A549 (cell line): Measurements from ENCODE around the gene VLDLR. TPM values are rescaled to one million over a fixed set of nuclear protein-coding genes. Genes with fewer than 3 reads are reported as not detected.

Source experiments
- ATAC-seq, 2 experiments: fragments of 200-7000 bp in 1 of 2; fragments of >200 bp in 1 of 2; cut with Nextera tagmentation in 1 of 2; cut with Tn5 transposase in 1 of 2; 3 replicates each; pipeline versions ENCODE4 v1.8.0 to v1.9.1; 2018 to 2020; ENCODE audit warnings: mild to moderate bottlenecking in 1 of 2, moderate library complexity in 1 of 2
- CTCF ChIA-PET: fragments of 300-600 bp; sonication (Branson Sonifier 250); formaldehyde crosslinking; extraction: SDS; loops from one replicate; lab custom pipeline; 2021; ENCODE audit warnings: antibody characterized with exemption, inconsistent platforms; lab: Yijun Ruan, JAX
- POLR2A ChIA-PET: fragments of 350-600 bp; formaldehyde crosslinking; extraction: SDS; loops from one replicate; lab custom pipeline; 2021; ENCODE audit warnings: antibody characterized with exemption, inconsistent platforms; lab: Yijun Ruan, JAX
- DNase-seq, 2 experiments: peaks; one replicate each; pipeline versions ENCODE4 v3.0.0 to v3.0.0-alpha.2; 2011 to 2016; ENCODE audit warnings: low read depth in 1 of 2, low spot score in 1 of 2
- FAIRE-seq: peaks from 2 replicates; lab custom pipeline; 2011; peaks lifted over from hg19 to GRCh38; lab: Jason Lieb, UNC
- H3K27ac ChIP-seq, 2 experiments: fragments of >200 bp; sonication (Bioruptor Twin); formaldehyde crosslinking; 3 replicates each; pipeline ENCODE4 v1.5.1; 2016 to 2017
- H3K4me1 ChIP-seq: fragments of >200 bp; sonication (Bioruptor Twin); formaldehyde crosslinking; 3 replicates; pipeline ENCODE4 v1.6.1; 2016
- H3K4me2 ChIP-seq: fragments of >200 bp; sonication (Bioruptor Twin); formaldehyde crosslinking; 3 replicates; pipeline ENCODE4 v1.6.1; 2016
- H3K4me3 ChIP-seq: fragments of >200 bp; sonication (Bioruptor Twin); formaldehyde crosslinking; 3 replicates; pipeline ENCODE4 v1.5.1; 2016
- H3K9me3 ChIP-seq: fragments of >200 bp; sonication (Bioruptor Twin); formaldehyde crosslinking; 3 replicates; pipeline ENCODE4 v1.6.1; 2016
- ATOH8 ChIP-seq: fragments of 250-450 bp; sonication (Bioruptor Pico); IDR thresholded peaks from 2 replicates; pipeline ENCODE4 v1.5.0; 2020; ENCODE audit warnings: low read depth, mild to moderate bottlenecking, moderate library complexity
- CHD4 ChIP-seq: fragments of 200-600 bp; sonication (generic); IDR thresholded peaks from 2 replicates; pipeline ENCODE4 v1.6.1; 2016; ENCODE audit warnings: antibody characterized with exemption, mild to moderate bottlenecking, borderline replicate concordance
- EHMT2 ChIP-seq: fragments of 200-600 bp; sonication (generic); IDR thresholded peaks from 2 replicates; pipeline ENCODE4 v1.6.1; 2016; ENCODE audit warnings: antibody characterized with exemption, low read depth, mild to moderate bottlenecking, moderate library complexity
- ESRRA ChIP-seq: fragments of 150-350 bp; IDR thresholded peaks from 2 replicates; pipeline ENCODE4 v1.6.1; 2014; ENCODE audit warnings: mild to moderate bottlenecking, low read length, borderline replicate concordance
- GATA3 ChIP-seq: IDR thresholded peaks from 2 replicates; pipeline ENCODE4 v1.6.1; 2012; ENCODE audit warnings: borderline replicate concordance
- HES2 ChIP-seq: fragments of >200 bp; sonication (Bioruptor Twin); formaldehyde crosslinking; IDR thresholded peaks from 2 replicates; pipeline ENCODE4 v1.6.1; 2016
- HEYL ChIP-seq: fragments of 250-450 bp; sonication (Bioruptor Pico); IDR thresholded peaks from 2 replicates; pipeline ENCODE4 v1.8.0; 2021; ENCODE audit warnings: mild to moderate bottlenecking, moderate library complexity
- KDM1A ChIP-seq: fragments of 200-600 bp; sonication (generic); IDR thresholded peaks from 2 replicates; pipeline ENCODE4 v1.6.1; 2016; ENCODE audit warnings: low read depth, mild to moderate bottlenecking
- MAFK ChIP-seq: fragments of 450-650 bp; IDR thresholded peaks from 2 replicates; pipeline ENCODE4 v1.6.1; 2014; ENCODE audit not compliant: partially characterized antibody
- MAZ ChIP-seq: fragments of 150-350 bp; IDR thresholded peaks from 2 replicates; pipeline ENCODE4 v1.6.1; 2014; ENCODE audit warnings: antibody characterized with exemption, low read depth, low read length, borderline replicate concordance
- MYC ChIP-seq: IDR thresholded peaks from 2 replicates; pipeline ENCODE4 v1.6.1; 2012; ENCODE audit warnings: mild to moderate bottlenecking, inconsistent platforms, low read length, improper control_type of control experiment, borderline replicate concordance
- NFE2L2 ChIP-seq: fragments of 150-350 bp; conservative IDR thresholded peaks from 2 replicates; pipeline ENCODE4 v1.6.1; 2014; ENCODE audit warnings: low read length
- RAD21 ChIP-seq, 2 experiments: fragments of >200 bp in 1 of 2; sonication (Bioruptor Twin) in 1 of 2; formaldehyde crosslinking in 1 of 2; IDR thresholded peaks in 1 of 2; conservative IDR thresholded peaks in 1 of 2; 2 replicates in 1 of 2; 3 replicates in 1 of 2; pipeline ENCODE4 v1.6.1; 2012 to 2018; ENCODE audit warnings: inconsistent platforms in 1 of 2
- RCOR1 ChIP-seq: fragments of 150-350 bp; IDR thresholded peaks from 2 replicates; pipeline ENCODE4 v1.6.1; 2014; ENCODE audit warnings: antibody characterized with exemption, low read length, low read depth
- SREBF2 ChIP-seq: fragments of 450-650 bp; IDR thresholded peaks from 2 replicates; pipeline ENCODE4 v1.6.1; 2014; ENCODE audit warnings: mild to moderate bottlenecking, moderate library complexity
- USF2 ChIP-seq: fragments of 450-650 bp; IDR thresholded peaks from 2 replicates; pipeline ENCODE4 v1.6.1; 2014; ENCODE audit warnings: antibody characterized with exemption
- ZFP36 ChIP-seq: fragments of 450-650 bp; IDR thresholded peaks from 2 replicates; pipeline ENCODE4 v1.6.1; 2014; ENCODE audit warnings: borderline replicate concordance; ENCODE audit not compliant: partially characterized antibody
- ZNF302 ChIP-seq: fragments of 250-450 bp; sonication (Bioruptor Pico); IDR thresholded peaks from 2 replicates; pipeline ENCODE4 v1.9.0; 2021; ENCODE audit warnings: inconsistent platforms, mild to moderate bottlenecking, moderate library complexity
- WGBS: methylation state at CpG from one replicate; pipeline ENCODE4 v1.1.6; 2017; ENCODE audit errors: missing lambda C conversion rate; 5-methylcytosine and 5-hydroxymethylcytosine counted together
- polyA plus RNA-seq, 4 experiments: library from polyadenylated mRNA; depleted of rRNA in 3 of 4; stranded (reverse); fragments of >200 nt; fragmentation: RNase III in 1 of 4; extraction: RNeasy Plus Mini Kit Qiagen cat#74134 plus additional on column Dnase treatment in 1 of 4; gene quantifications; 2 replicates in 3 of 4; 3 replicates in 1 of 4; pipeline ENCODE4 v1.2.3, GENCODE V29; 2011 to 2017
- TF ChIP-seq, protein P1 (sequence below): fragments of 250-450 bp; sonication (Bioruptor Pico); IDR thresholded peaks from 2 replicates; pipeline ENCODE4 v1.5.0; 2021; ENCODE audit warnings: mild to moderate bottlenecking, moderate library complexity, borderline replicate concordance
- TF ChIP-seq, protein P2 (sequence below): IDR thresholded peaks from 2 replicates; pipeline ENCODE4 v1.6.1; 2012

The VLDLR gene
- polyA plus RNA-seq, 2 of the 4 experiments (the other 2 are of a cell fraction), result 27.9 to 49.0 TPM

- Histone ChIP-seq H3K4me1 (peaks cover 6% of the 10 kb centered on the region; the same call in 1 of the 3 replicates), H3K4me3 (no peak overlapping the region), H3K27ac (no peak overlapping the region), H3K9me3 (no peaks in the 10 kb centered on the region), H3K4me2 (no peak overlapping the region)
- CTCF ChIA-PET, result no interaction called here
- DNase-seq (no peak), ATAC-seq (no peak), FAIRE-seq (no peak)
- TF ChIP-seq, protein P1, sequence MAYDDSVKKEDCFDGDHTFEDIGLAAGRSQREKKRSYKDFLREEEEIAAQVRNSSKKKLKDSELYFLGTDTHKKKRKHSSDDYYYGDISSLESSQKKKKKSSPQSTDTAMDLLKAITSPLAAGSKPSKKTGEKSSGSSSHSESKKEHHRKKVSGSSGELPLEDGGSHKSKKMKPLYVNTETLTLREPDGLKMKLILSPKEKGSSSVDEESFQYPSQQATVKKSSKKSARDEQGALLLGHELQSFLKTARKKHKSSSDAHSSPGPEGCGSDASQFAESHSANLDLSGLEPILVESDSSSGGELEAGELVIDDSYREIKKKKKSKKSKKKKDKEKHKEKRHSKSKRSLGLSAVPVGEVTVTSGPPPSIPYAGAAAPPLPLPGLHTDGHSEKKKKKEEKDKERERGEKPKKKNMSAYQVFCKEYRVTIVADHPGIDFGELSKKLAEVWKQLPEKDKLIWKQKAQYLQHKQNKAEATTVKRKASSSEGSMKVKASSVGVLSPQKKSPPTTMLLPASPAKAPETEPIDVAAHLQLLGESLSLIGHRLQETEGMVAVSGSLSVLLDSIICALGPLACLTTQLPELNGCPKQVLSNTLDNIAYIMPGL (CRISPR knock-in tag), result no peak
- TF ChIP-seq USF2, result no peak
- no peak for TF ChIP-seq RCOR1
- no peak for TF ChIP-seq GATA3
- no peak for TF ChIP-seq NFE2L2
- no peak for TF ChIP-seq ZFP36
- TF ChIP-seq ESRRA, result no peak
- TF ChIP-seq MAZ, result no peak
- TF ChIP-seq HES2, result no peak
- POLR2A ChIA-PET, result no interaction called here
- 55% methylated on average over 2 of the region's 2 CpGs for WGBS
Measured at GRCh38 chr9:2611961-2612360, 9.6 kb upstream of the VLDLR start.

DNA sequence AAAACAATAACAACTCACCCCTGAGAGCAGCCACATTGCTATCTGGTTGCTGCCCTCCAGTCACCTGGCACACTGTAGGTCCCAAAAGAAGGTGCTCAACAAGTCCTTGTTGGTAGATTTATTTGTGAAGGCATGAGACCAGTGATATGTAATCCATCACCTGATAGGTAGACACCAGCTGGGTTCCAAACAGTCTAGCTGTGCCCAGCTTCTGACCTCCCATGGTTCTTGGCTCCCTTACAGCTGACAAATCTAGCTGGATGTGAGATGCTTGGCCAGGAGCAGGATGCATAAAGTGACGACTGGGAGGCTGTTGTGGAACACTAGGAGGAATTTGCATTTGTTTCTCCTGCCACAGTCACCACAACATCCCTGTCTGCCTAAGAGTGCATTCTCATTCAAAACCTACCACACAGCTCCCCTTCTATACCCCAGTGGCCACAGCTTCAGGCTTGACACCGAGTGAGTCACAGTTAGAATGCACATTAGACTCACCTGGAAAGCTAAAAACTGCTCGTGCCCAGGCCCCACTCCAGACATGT is 7.8 kb upstream of the VLDLR start:
- TF ChIP-seq MAZ, result no peak
- TF ChIP-seq RCOR1, result no peak
- no peak for TF ChIP-seq ZNF302 (CRISPR knock-in tag)
- TF ChIP-seq ATOH8 (CRISPR knock-in tag), result no peak
- no peak for TF ChIP-seq MYC
- no peak for TF ChIP-seq SREBF2
- TF ChIP-seq RAD21 (conservative IDR thresholded peaks at IDR 0.05 in 1 of 2, IDR thresholded peaks at IDR 0.05 in 1 of 2), result no peak
- no peak for TF ChIP-seq ESRRA
- TF ChIP-seq, protein P2, sequence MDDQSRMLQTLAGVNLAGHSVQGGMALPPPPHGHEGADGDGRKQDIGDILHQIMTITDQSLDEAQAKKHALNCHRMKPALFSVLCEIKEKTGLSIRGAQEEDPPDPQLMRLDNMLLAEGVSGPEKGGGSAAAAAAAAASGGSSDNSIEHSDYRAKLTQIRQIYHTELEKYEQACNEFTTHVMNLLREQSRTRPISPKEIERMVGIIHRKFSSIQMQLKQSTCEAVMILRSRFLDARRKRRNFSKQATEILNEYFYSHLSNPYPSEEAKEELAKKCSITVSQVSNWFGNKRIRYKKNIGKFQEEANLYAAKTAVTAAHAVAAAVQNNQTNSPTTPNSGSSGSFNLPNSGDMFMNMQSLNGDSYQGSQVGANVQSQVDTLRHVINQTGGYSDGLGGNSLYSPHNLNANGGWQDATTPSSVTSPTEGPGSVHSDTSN, result no peak
- TF ChIP-seq HEYL (CRISPR knock-in tag), result no peak
- no peak for TF ChIP-seq CHD4
- no peak for TF ChIP-seq KDM1A
- no peak for TF ChIP-seq MAFK
- no peak for TF ChIP-seq EHMT2
- CTCF ChIA-PET, result interaction anchor here (0.9 kb wide), 1 partner anchor 57 kb away, joined by 3 read pairs; no protein-coding TSS in a partner anchor
- no peak overlapping the region for H3K4me2 ChIP-seq
- no peak overlapping the region for H3K27ac ChIP-seq
- FAIRE-seq (no peak), ATAC-seq (no peak), DNase-seq (no peak)
- peaks cover 6% of the 10 kb centered on the region; the same call in 1 of the 3 replicates for H3K4me1 ChIP-seq
- no peaks in the 10 kb centered on the region for H3K9me3 ChIP-seq
- POLR2A ChIA-PET, result no interaction called here
- 63% methylated on average over 3 of the region's 3 CpGs for WGBS
- no peak overlapping the region for H3K4me3 ChIP-seq
